ENCODE measurements around the gene DEDD.

GRCh38 chr1:161081519-161081918 is 50.9 kb downstream of the DEDD start:
- TF ChIP-seq CTCF (IDR thresholded peaks at IDR 0.05) (no peak), EZH2 (IDR thresholded peaks at IDR 0.05; ENCODE audit: borderline replicate concordance, insufficient read depth, low read depth, low read length, poor library complexity, severe bottlenecking) (no peak)
